ENCODE measurements around the gene C1QTNF12.

The C1QTNF12 gene

GRCh38 chr1:1245178-1245816 is 1.2 kb downstream of the C1QTNF12 start:
- H3K4me3 ChIP-seq (replicated peaks; ENCODE audit: low read depth, low read length): no peak overlapping the region
- TF ChIP-seq CTCF (IDR thresholded peaks at IDR 0.05; ENCODE audit: low read depth, low read length, missing control alignments): no peak
- no peak for DNase-seq (ENCODE audit: extremely low read depth, low read depth)

- no peak overlapping the region for H3K4me3 ChIP-seq (replicated peaks; ENCODE audit: low read depth, low read length)
- no peak for TF ChIP-seq CTCF (IDR thresholded peaks at IDR 0.05; ENCODE audit: low read depth, low read length, missing control alignments)
Observed at GRCh38 chr1:1244192-1244811, 2.2 kb downstream of the C1QTNF12 start.

GRCh38 chr1:1243807-1244191 is 2.7 kb downstream of the C1QTNF12 start:
- no peak for DNase-seq (ENCODE audit: extremely low read depth, low read depth)
- TF ChIP-seq CTCF (IDR thresholded peaks at IDR 0.05; ENCODE audit: low read depth, low read length, missing control alignments): no peak
- H3K4me3 ChIP-seq (replicated peaks; ENCODE audit: low read depth, low read length): no peak overlapping the region

More at GRCh38 chr1:1244192-1244811, 2.2 kb downstream of the C1QTNF12 start:
- DNase-seq (ENCODE audit: extremely low read depth, low read depth): no peak

- no peak for TF ChIP-seq CTCF (IDR thresholded peaks at IDR 0.05; ENCODE audit: low read depth, low read length, missing control alignments)
- no peak overlapping the region for H3K4me3 ChIP-seq (replicated peaks; ENCODE audit: low read depth, low read length)
- DNase-seq (ENCODE audit: extremely low read depth, low read depth): no peak
Observed at GRCh38 chr1:1243266-1243660, 3.3 kb downstream of the C1QTNF12 start.

GRCh38 chr1:1242461-1243265 is 3.9 kb downstream of the C1QTNF12 start:
- TF ChIP-seq CTCF (IDR thresholded peaks at IDR 0.05; ENCODE audit: low read depth, low read length, missing control alignments): no peak
- no peak overlapping the region for H3K4me3 ChIP-seq (replicated peaks; ENCODE audit: low read depth, low read length)
- DNase-seq (ENCODE audit: extremely low read depth, low read depth): no peak

GRCh38 chr1:1241588-1242219 is 4.8 kb downstream of the C1QTNF12 start:
- no peak for TF ChIP-seq CTCF (IDR thresholded peaks at IDR 0.05; ENCODE audit: low read depth, low read length, missing control alignments)
- no peak overlapping the region for H3K4me3 ChIP-seq (replicated peaks; ENCODE audit: low read depth, low read length)
- no peak for DNase-seq (ENCODE audit: extremely low read depth, low read depth)
